NCI-H1417 (cell line): ENCODE data around the gene SHISA7.

ENCODE experiments used
- DNase-seq, 3 experiments: peaks; one replicate each; lab custom pipeline; 2025; lab: John Stamatoyannopoulos, UW

The SHISA7 gene

GRCh38 chr19:55443045-55443823, at the start of gene SHISA7:
SHISA7 (minus strand) TSS chr19:55443300; CDS start chr19:55442863, 437 bp downstream.
- DNase-seq = peak in 2 of 3 experiments; percentile 29 to 52

GRCh38 chr19:55492362-55492944, 49.4 kb upstream of the SHISA7 start:
- DNase-seq = peak in 2 of 3 experiments; percentile 10 to 22

GRCh38 chr19:55491546-55492360, 48.7 kb upstream of the SHISA7 start:
- no peak for DNase-seq

GRCh38 chr19:55490478-55491432, 47.7 kb upstream of the SHISA7 start:
- DNase-seq = no peak

- no peak for DNase-seq
These were observed 46.8 kb upstream of the SHISA7 start for GRCh38 chr19:55489711-55490477.

GRCh38 chr19:55488986-55489710, 46.0 kb upstream of the SHISA7 start:
- no peak for DNase-seq

GRCh38 chr19:55487924-55488687, 45.0 kb upstream of the SHISA7 start, which contains the start of gene SSC5D:
SSC5D (plus strand) TSS chr19:55488436; CDS start chr19:55488590, 154 bp downstream.
- DNase-seq = peak in 1 of 3 experiments; percentile 13

GRCh38 chr19:55486971-55487923, 44.1 kb upstream of the SHISA7 start:
- peak in 1 of 3 experiments; percentile 14 for DNase-seq

GRCh38 chr19:55486043-55486970, 43.2 kb upstream of the SHISA7 start:
- DNase-seq = no peak

- DNase-seq = peak in 2 of 3 experiments; percentile 35 to 58
These were observed 42.4 kb upstream of the SHISA7 start for GRCh38 chr19:55485439-55486011.

GRCh38 chr19:55484593-55485438, 41.7 kb upstream of the SHISA7 start, which contains the start of gene NAT14:
NAT14 (plus strand) TSS chr19:55485188; CDS start chr19:55485709, 521 bp downstream.
- peak; percentile 68 to 76 (median 68) for DNase-seq

GRCh38 chr19:55483706-55484592, 40.8 kb upstream of the SHISA7 start:
- DNase-seq = no peak

- DNase-seq = no peak
These were observed 40.0 kb upstream of the SHISA7 start for GRCh38 chr19:55482967-55483705.
